Stimulated activated CD4-positive, alpha-beta T cell treated with anti-CD3 and anti-CD28 coated beads, Interleukin-1b, Interleukin-23, amount 100 ng/mL, for 4 hours (primary cell): ENCODE measurements around the gene SLC4A5.
"Not testable (repeated sequence)": the region's sequence is repeated elsewhere in the genome, so short reads cannot be mapped to it uniquely, and the experiment has no call there.

Experiments
- DNase-seq, 2 donors: peaks; one replicate each; pipeline ENCODE4 v3.0.0-alpha.2; 2020; ENCODE audit warnings: low read depth in 2 of 2

The SLC4A5 gene

GRCh38 chr2:74238879-74239278 is 104.3 kb downstream of the SLC4A5 start:
- DNase-seq = no peak

- DNase-seq = no peak
Measured at GRCh38 chr2:74235041-74235440, 108.2 kb downstream of the SLC4A5 start.

- DNase-seq = no peak
Measured at GRCh38 chr2:74233648-74234047, 109.6 kb downstream of the SLC4A5 start.

- DNase-seq = no peak
Measured at GRCh38 chr2:74232426-74232825, 110.8 kb downstream of the SLC4A5 start.

- not testable (repeated sequence) for DNase-seq
Measured at GRCh38 chr2:74229865-74230264, 113.4 kb downstream of the SLC4A5 start.

- DNase-seq = no peak
Measured at GRCh38 chr2:74228772-74229171, 114.4 kb downstream of the SLC4A5 start.

GRCh38 chr2:74227646-74228045 is 115.6 kb downstream of the SLC4A5 start:
- no peak for DNase-seq

- DNase-seq = no peak
Measured at GRCh38 chr2:74226648-74227213, 116.5 kb downstream of the SLC4A5 start.

GRCh38 chr2:74225698-74226459 is 117.3 kb downstream of the SLC4A5 start:
- no peak for DNase-seq

- no peak for DNase-seq
Measured at GRCh38 chr2:74223941-74224770, 119.1 kb downstream of the SLC4A5 start.

GRCh38 chr2:74222300-74222650 is 120.9 kb downstream of the SLC4A5 start:
- DNase-seq = no peak

- DNase-seq = no peak
Measured at GRCh38 chr2:74221604-74222299, 121.5 kb downstream of the SLC4A5 start.

- DNase-seq = no peak
Measured at GRCh38 chr2:74221091-74221490, 122.1 kb downstream of the SLC4A5 start.

GRCh38 chr2:74219846-74220486 is 123.2 kb downstream of the SLC4A5 start:
- DNase-seq = no peak

- DNase-seq = no peak
Measured at GRCh38 chr2:74216642-74217041, 126.6 kb downstream of the SLC4A5 start.

GRCh38 chr2:74215771-74216170 is 127.4 kb downstream of the SLC4A5 start:
- not testable (repeated sequence) for DNase-seq

- no peak for DNase-seq
Measured at GRCh38 chr2:74212702-74213410, 130.4 kb downstream of the SLC4A5 start.

GRCh38 chr2:74206180-74206688 is 137.0 kb downstream of the SLC4A5 start:
- no peak for DNase-seq

- no peak for DNase-seq
Measured at GRCh38 chr2:74205596-74205995, 137.6 kb downstream of the SLC4A5 start.

GRCh38 chr2:74205113-74205512 is 138.1 kb downstream of the SLC4A5 start:
- no peak for DNase-seq

- no peak for DNase-seq
Measured at GRCh38 chr2:74204436-74204835, 138.8 kb downstream of the SLC4A5 start.
